Stimulated activated CD8-positive, alpha-beta memory T cell treated with anti-CD3 and anti-CD28 coated beads, Interleukin-2, amount 100 ng/mL, for 1 hour (primary cell): ENCODE results near the gene ARL3.
"Not testable (repeated sequence)": the region's sequence is repeated elsewhere in the genome, so short reads cannot be mapped to it uniquely, and the experiment has no call there.

Source experiments
- DNase-seq, 2 donors: peaks; one replicate each; pipeline ENCODE4 v3.0.0-alpha.2; 2020; ENCODE audit warnings: low read depth in 2 of 2

Gene ARL3

GRCh38 chr10:102738692-102739121 is 24.5 kb upstream of the ARL3 start:
- no peak for DNase-seq

GRCh38 chr10:102735065-102735562 is 20.9 kb upstream of the ARL3 start:
- no peak for DNase-seq

- no peak for DNase-seq
These were observed 18.5 kb upstream of the ARL3 start for GRCh38 chr10:102732661-102733060.

GRCh38 chr10:102731222-102731800 is 17.1 kb upstream of the ARL3 start:
- DNase-seq, result no peak

- DNase-seq, result peak; percentile 28 to 34
These were observed 15.1 kb upstream of the ARL3 start for GRCh38 chr10:102729029-102730026.

- DNase-seq, result no peak
These were observed 13.0 kb upstream of the ARL3 start for GRCh38 chr10:102727037-102727818.

GRCh38 chr10:102726274-102726673 is 12.1 kb upstream of the ARL3 start:
- no peak for DNase-seq

GRCh38 chr10:102723989-102724388 is 9.8 kb upstream of the ARL3 start:
- DNase-seq, result no peak

- DNase-seq, result no peak
These were observed 7.8 kb upstream of the ARL3 start for GRCh38 chr10:102721954-102722353.

GRCh38 chr10:102720775-102721301 is 6.6 kb upstream of the ARL3 start:
- no peak for DNase-seq

- DNase-seq, result no peak
These were observed 6.1 kb upstream of the ARL3 start for GRCh38 chr10:102720337-102720736.

GRCh38 chr10:102718220-102718619 is 4.0 kb upstream of the ARL3 start:
- DNase-seq, result no peak

GRCh38 chr10:102716900-102717565 is 2.8 kb upstream of the ARL3 start:
- not testable (repeated sequence) for DNase-seq

- DNase-seq, result no peak
These were observed 1.7 kb upstream of the ARL3 start for GRCh38 chr10:102715880-102716279.

GRCh38 chr10:102714621-102715455 is 641 bp upstream of the ARL3 start, which contains the start of gene SFXN2:
SFXN2 (plus strand) TSS chr10:102714636; CDS start chr10:102726637, 12,001 bp downstream.
- DNase-seq, result peak in 1 of 2 donors; percentile 17

- DNase-seq, result peak in 1 of 2 donors; percentile 47
These were observed 721 bp downstream of the ARL3 start for GRCh38 chr10:102713539-102713813.

GRCh38 chr10:102712843-102713538 is 1.2 kb downstream of the ARL3 start:
- no peak for DNase-seq

GRCh38 chr10:102712089-102712488 is 2.1 kb downstream of the ARL3 start:
- no peak for DNase-seq

GRCh38 chr10:102710609-102711008 is 3.6 kb downstream of the ARL3 start:
- DNase-seq, result no peak

GRCh38 chr10:102705531-102705930 is 8.7 kb downstream of the ARL3 start:
- no peak for DNase-seq
